ES-I3 (cell line): ENCODE results near the gene KIF2A.

Source experiments
- H3K36me3 ChIP-seq: 2 replicates; pipeline ENCODE4 v1.6.1; 2013; ENCODE audit warnings: mild to moderate bottlenecking, low read length, control low read depth, moderate library complexity; ENCODE audit not compliant: insufficient read depth
- H3K4me1 ChIP-seq: 2 replicates; pipeline ENCODE4 v1.6.1; 2013; ENCODE audit warnings: mild to moderate bottlenecking, control low read depth, low read length; ENCODE audit not compliant: insufficient read depth
- H3K9ac ChIP-seq: 2 replicates; pipeline ENCODE4 v1.6.1; 2013; ENCODE audit warnings: low read depth, mild to moderate bottlenecking, low read length, moderate library complexity
- H3K9me3 ChIP-seq: 2 replicates; pipeline ENCODE4 v1.6.1; 2013; ENCODE audit warnings: mild to moderate bottlenecking, low read length, moderate library complexity; ENCODE audit not compliant: control insufficient read depth, insufficient read depth

KIF2A gene

GRCh38 chr5:62327138-62328053 is 21.4 kb downstream of the KIF2A start:
- Histone ChIP-seq H3K9ac (no peak overlapping the region), H3K4me1 (no peaks in the 10 kb centered on the region; the same call in 1 of the 2 replicates), H3K36me3 (no peaks in the 10 kb centered on the region), H3K9me3 (no peaks in the 10 kb centered on the region)

DNA sequence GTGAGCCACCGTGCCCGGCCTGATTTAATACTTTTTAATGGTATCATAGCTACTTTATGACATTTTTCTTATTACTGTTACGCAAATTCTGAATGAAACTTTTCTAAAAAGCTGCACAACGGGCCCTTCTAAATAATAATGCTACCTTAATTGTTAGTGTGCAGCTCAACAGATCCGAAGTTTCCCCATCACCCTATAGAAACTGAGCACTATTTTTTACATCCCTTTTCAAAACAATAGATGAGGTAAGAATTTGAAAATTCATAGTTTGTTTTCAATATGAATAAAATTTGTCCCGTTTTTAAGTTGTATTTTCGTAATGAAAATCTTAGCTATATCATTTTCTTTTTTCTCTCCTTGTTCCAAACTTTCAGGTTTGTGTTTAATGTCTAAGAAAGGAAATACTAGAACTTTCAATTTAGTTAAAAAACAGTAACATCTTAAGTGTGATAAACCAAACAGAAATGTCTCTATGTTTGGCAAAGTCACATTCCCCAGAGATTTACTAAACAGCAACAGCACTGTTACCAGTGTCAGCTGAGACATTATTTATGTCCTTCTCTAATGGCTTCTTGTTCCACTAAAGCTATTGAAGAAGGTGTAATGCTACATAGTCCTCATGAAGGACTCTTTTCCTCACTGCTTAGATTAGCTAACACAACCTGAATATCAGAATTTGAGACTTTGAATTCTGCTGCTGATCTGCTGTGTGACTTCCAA is 22.9 kb downstream of the KIF2A start:
- no peaks in the 10 kb centered on the region; the same call in 1 of the 2 replicates for H3K4me1 ChIP-seq
- H3K9me3 ChIP-seq, result no peaks in the 10 kb centered on the region
- H3K36me3 ChIP-seq, result no peaks in the 10 kb centered on the region
- H3K9ac ChIP-seq, result no peak overlapping the region

DNA sequence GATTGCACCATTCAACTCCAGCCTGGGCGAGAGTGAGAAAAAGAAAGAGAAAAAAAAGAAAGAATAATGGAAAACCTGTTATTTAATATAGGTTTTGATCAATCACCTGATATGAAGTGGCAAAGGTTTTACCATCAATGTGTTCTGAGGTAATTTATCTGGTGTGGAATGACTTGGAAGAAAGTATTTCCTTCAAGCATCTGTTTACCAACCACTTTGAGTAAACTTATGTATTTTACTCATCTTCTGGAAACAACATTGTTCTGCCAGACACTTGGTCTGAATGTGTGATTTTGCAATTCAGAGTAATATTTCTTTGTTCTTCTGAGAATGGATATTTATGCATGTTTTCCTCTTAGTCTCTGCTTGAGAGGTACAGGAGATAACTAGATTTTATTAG is 24.3 kb downstream of the KIF2A start:
- Histone ChIP-seq H3K9me3 (no peaks in the 10 kb centered on the region), H3K9ac (no peak overlapping the region), H3K4me1 (no peaks in the 10 kb centered on the region; the same call in 1 of the 2 replicates), H3K36me3 (peaks cover 5% of the 10 kb centered on the region; the same call in 1 of the 2 replicates)

GRCh38 chr5:62331921-62332320 is 25.9 kb downstream of the KIF2A start:
- Histone ChIP-seq H3K9ac (no peak overlapping the region), H3K36me3 (peaks cover 5% of the 10 kb centered on the region; the same call in 1 of the 2 replicates), H3K4me1 (no peaks in the 10 kb centered on the region), H3K9me3 (no peaks in the 10 kb centered on the region)

DNA sequence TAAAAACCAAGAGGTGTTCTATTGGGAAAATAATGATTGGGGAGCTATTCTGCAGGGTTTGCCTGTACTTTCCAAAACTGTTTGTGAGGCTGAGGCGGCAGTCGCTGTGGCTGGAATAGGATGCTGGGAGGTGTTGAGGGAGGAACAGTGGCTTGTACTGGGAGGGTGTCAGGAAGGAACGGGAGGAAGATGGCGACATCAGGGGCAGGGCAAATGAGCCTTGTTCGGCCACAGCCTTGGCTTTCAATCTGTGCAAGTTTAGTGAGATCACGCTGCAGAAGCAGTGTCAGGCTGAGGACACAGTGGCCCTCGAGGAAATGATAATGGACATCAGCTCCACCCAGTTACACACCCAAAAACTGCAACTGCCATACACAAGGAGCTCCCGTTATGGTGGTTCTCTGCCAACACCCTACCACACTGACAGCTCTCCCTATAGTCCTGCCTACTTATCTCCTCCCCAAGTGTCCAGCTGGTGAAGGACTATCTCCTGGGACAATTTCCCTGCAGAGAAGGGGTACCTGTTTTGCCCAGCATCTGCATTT is 27.3 kb downstream of the KIF2A start:
- Histone ChIP-seq H3K9me3 (no peaks in the 10 kb centered on the region), H3K4me1 (no peaks in the 10 kb centered on the region), H3K36me3 (peaks cover 5% of the 10 kb centered on the region; the same call in 1 of the 2 replicates), H3K9ac (no peak overlapping the region)

- Histone ChIP-seq H3K9ac (no peak overlapping the region), H3K9me3 (no peaks in the 10 kb centered on the region), H3K36me3 (peaks cover 5% of the 10 kb centered on the region; the same call in 1 of the 2 replicates), H3K4me1 (no peaks in the 10 kb centered on the region)
Measured at GRCh38 chr5:62334082-62334481, 28.1 kb downstream of the KIF2A start.

- Histone ChIP-seq H3K9me3 (no peaks in the 10 kb centered on the region), H3K36me3 (no peaks in the 10 kb centered on the region), H3K9ac (no peak overlapping the region), H3K4me1 (no peaks in the 10 kb centered on the region)
Measured at GRCh38 chr5:62340392-62340791, 34.4 kb downstream of the KIF2A start.

- no peaks in the 10 kb centered on the region for H3K4me1 ChIP-seq
- no peak overlapping the region for H3K9ac ChIP-seq
- H3K36me3 ChIP-seq, result no peaks in the 10 kb centered on the region
- no peaks in the 10 kb centered on the region for H3K9me3 ChIP-seq
Measured at GRCh38 chr5:62340979-62341378, 35.0 kb downstream of the KIF2A start.

GRCh38 chr5:62341783-62342475 is 35.9 kb downstream of the KIF2A start:
- H3K9me3 ChIP-seq, result no peaks in the 10 kb centered on the region
- H3K4me1 ChIP-seq, result no peaks in the 10 kb centered on the region
- no peaks in the 10 kb centered on the region for H3K36me3 ChIP-seq
- H3K9ac ChIP-seq, result no peak overlapping the region

GRCh38 chr5:62342476-62342837 is 36.5 kb downstream of the KIF2A start:
- H3K9me3 ChIP-seq, result no peaks in the 10 kb centered on the region
- H3K9ac ChIP-seq, result no peak overlapping the region
- H3K36me3 ChIP-seq, result no peaks in the 10 kb centered on the region
- H3K4me1 ChIP-seq, result no peaks in the 10 kb centered on the region

DNA sequence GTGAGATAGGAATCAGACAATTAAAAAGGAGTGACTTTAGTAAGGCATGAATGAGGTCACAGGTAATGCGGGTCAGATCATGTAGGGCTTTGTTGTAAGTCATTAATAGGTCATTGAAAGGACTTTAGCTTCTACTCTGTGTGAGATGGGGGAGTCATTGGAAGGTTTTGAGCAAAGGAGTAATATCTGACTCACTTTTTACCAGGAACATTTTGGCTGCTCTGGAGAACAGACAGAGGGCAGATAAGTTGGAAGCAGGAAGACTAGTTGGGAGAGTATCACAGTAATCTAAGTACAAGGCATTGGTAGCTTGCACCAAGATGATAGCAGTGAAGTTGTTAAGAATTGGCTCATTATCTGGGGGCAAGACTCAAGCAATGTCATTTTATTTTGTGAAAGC is 37.4 kb downstream of the KIF2A start:
- Histone ChIP-seq H3K9ac (no peak overlapping the region), H3K36me3 (peaks cover 3% of the 10 kb centered on the region; the same call in 1 of the 2 replicates), H3K4me1 (no peaks in the 10 kb centered on the region), H3K9me3 (no peaks in the 10 kb centered on the region)

- Histone ChIP-seq H3K4me1 (no peaks in the 10 kb centered on the region), H3K9me3 (no peaks in the 10 kb centered on the region)
Measured at GRCh38 chr5:62346748-62347147, 40.7 kb downstream of the KIF2A start.

GRCh38 chr5:62347928-62348327 is 41.9 kb downstream of the KIF2A start:
- H3K9me3 ChIP-seq, result no peaks in the 10 kb centered on the region
- peaks cover 3% of the 10 kb centered on the region; the same call in 1 of the 2 replicates for H3K36me3 ChIP-seq
- no peak overlapping the region for H3K9ac ChIP-seq
- H3K4me1 ChIP-seq, result no peaks in the 10 kb centered on the region

More at GRCh38 chr5:62346748-62347147, 40.7 kb downstream of the KIF2A start:
- H3K9ac ChIP-seq, result no peak overlapping the region
- H3K36me3 ChIP-seq, result peaks cover 3% of the 10 kb centered on the region; the same call in 1 of the 2 replicates
